ENCODE results near the gene BDKRB2.
"Not testable (repeated sequence)": the region's sequence is repeated elsewhere in the genome, so short reads cannot be mapped to it uniquely, and the experiment has no call there.

BDKRB2 gene

GRCh38 chr14:96231526-96232130 lies 27.0 kb downstream of the BDKRB2 start:
- no peak overlapping the region for H3K27ac ChIP-seq (ENCODE audit: low read length)
- no peak overlapping the region for H3K4me3 ChIP-seq (ENCODE audit: low read depth in 1 of 2, low read length in 2 of 2)
- peaks cover 0 to 7% of the 10 kb centered on the region in 2 donors for H3K4me1 ChIP-seq (ENCODE audit: control insufficient read depth in 1 of 2, insufficient read depth in 2 of 2, low read length in 2 of 2)
- no peaks in the 10 kb centered on the region for H3K27me3 ChIP-seq (ENCODE audit: low read depth, low read length)
- no peaks in the 10 kb centered on the region for H3K9me3 ChIP-seq (ENCODE audit: control insufficient read depth in 1 of 2, low read length in 2 of 2)
- no peaks in the 10 kb centered on the region for H3K36me3 ChIP-seq (ENCODE audit: control insufficient read depth in 1 of 2, insufficient read depth in 2 of 2, low read length in 2 of 2)

- Histone ChIP-seq H3K4me3 (ENCODE audit: low read depth in 1 of 2, low read length in 2 of 2) (no peak overlapping the region), H3K9me3 (ENCODE audit: control insufficient read depth in 1 of 2, low read length in 2 of 2) (no peaks in the 10 kb centered on the region), H3K27ac (ENCODE audit: low read length) (no peak overlapping the region), H3K27me3 (ENCODE audit: low read depth, low read length) (no peaks in the 10 kb centered on the region), H3K36me3 (ENCODE audit: control insufficient read depth in 1 of 2, insufficient read depth in 2 of 2, low read length in 2 of 2) (no peaks in the 10 kb centered on the region), H3K4me1 (ENCODE audit: control insufficient read depth in 1 of 2, insufficient read depth in 2 of 2, low read length in 2 of 2) (peaks cover 6 to 7% of the 10 kb centered on the region in 2 donors)
Observed at GRCh38 chr14:96232506-96232905, 27.9 kb downstream of the BDKRB2 start.

GRCh38 chr14:96233661-96234060 lies 29.0 kb downstream of the BDKRB2 start:
- Histone ChIP-seq H3K36me3 (ENCODE audit: control insufficient read depth in 1 of 2, insufficient read depth in 2 of 2, low read length in 2 of 2) (peaks cover 0 to 4% of the 10 kb centered on the region in 2 donors), H3K27me3 (ENCODE audit: low read depth, low read length) (no peaks in the 10 kb centered on the region), H3K4me1 (ENCODE audit: control insufficient read depth in 1 of 2, insufficient read depth in 2 of 2, low read length in 2 of 2) (peaks cover 7 to 10% of the 10 kb centered on the region in 2 donors), H3K4me3 (ENCODE audit: low read depth in 1 of 2, low read length in 2 of 2) (no peak overlapping the region), H3K27ac (ENCODE audit: low read length) (peak overlapping the region; percentile 36), H3K9me3 (ENCODE audit: control insufficient read depth in 1 of 2, low read length in 2 of 2) (no peaks in the 10 kb centered on the region)

GRCh38 chr14:96235426-96235825 lies 30.8 kb downstream of the BDKRB2 start:
- Histone ChIP-seq H3K4me3 (ENCODE audit: low read depth in 1 of 2, low read length in 2 of 2) (no peak overlapping the region), H3K27me3 (ENCODE audit: low read depth, low read length) (no peaks in the 10 kb centered on the region), H3K9me3 (ENCODE audit: control insufficient read depth in 1 of 2, low read length in 2 of 2) (no peaks in the 10 kb centered on the region), H3K27ac (ENCODE audit: low read length) (no peak overlapping the region), H3K36me3 (ENCODE audit: control insufficient read depth in 1 of 2, insufficient read depth in 2 of 2, low read length in 2 of 2) (peaks cover 10 to 13% of the 10 kb centered on the region in 2 donors), H3K4me1 (ENCODE audit: control insufficient read depth in 1 of 2, insufficient read depth in 2 of 2, low read length in 2 of 2) (peaks cover 10 to 11% of the 10 kb centered on the region in 2 donors)

GRCh38 chr14:96237641-96238040 lies 33.0 kb downstream of the BDKRB2 start:
- no peak overlapping the region for H3K4me3 ChIP-seq (ENCODE audit: low read depth in 1 of 2, low read length in 2 of 2)
- no peaks in the 10 kb centered on the region for H3K27me3 ChIP-seq (ENCODE audit: low read depth, low read length)
- H3K27ac ChIP-seq (ENCODE audit: low read length), result no peak overlapping the region
- H3K9me3 ChIP-seq (ENCODE audit: control insufficient read depth in 1 of 2, low read length in 2 of 2), result no peaks in the 10 kb centered on the region
- H3K4me1 ChIP-seq (ENCODE audit: control insufficient read depth in 1 of 2, insufficient read depth in 2 of 2, low read length in 2 of 2), result peaks cover 10 to 11% of the 10 kb centered on the region in 2 donors
- peaks cover 20 to 21% of the 10 kb centered on the region in 2 donors for H3K36me3 ChIP-seq (ENCODE audit: control insufficient read depth in 1 of 2, insufficient read depth in 2 of 2, low read length in 2 of 2)

- no peaks in the 10 kb centered on the region for H3K9me3 ChIP-seq (ENCODE audit: control insufficient read depth in 1 of 2, low read length in 2 of 2)
- no peak overlapping the region for H3K4me3 ChIP-seq (ENCODE audit: low read depth in 1 of 2, low read length in 2 of 2)
- peaks cover 20 to 21% of the 10 kb centered on the region in 2 donors for H3K36me3 ChIP-seq (ENCODE audit: control insufficient read depth in 1 of 2, insufficient read depth in 2 of 2, low read length in 2 of 2)
- H3K27ac ChIP-seq (ENCODE audit: low read length), result peak overlapping the region; percentile 14
- H3K4me1 ChIP-seq (ENCODE audit: control insufficient read depth in 1 of 2, insufficient read depth in 2 of 2, low read length in 2 of 2), result peaks cover 5 to 10% of the 10 kb centered on the region in 2 donors
- no peaks in the 10 kb centered on the region for H3K27me3 ChIP-seq (ENCODE audit: low read depth, low read length)
Observed at GRCh38 chr14:96238676-96239265, 34.1 kb downstream of the BDKRB2 start.

- Histone ChIP-seq H3K4me3 (ENCODE audit: low read depth in 1 of 2, low read length in 2 of 2) (no peak overlapping the region), H3K9me3 (ENCODE audit: control insufficient read depth in 1 of 2, low read length in 2 of 2) (no peaks in the 10 kb centered on the region), H3K27ac (ENCODE audit: low read length) (peak overlapping the region; percentile 14), H3K27me3 (ENCODE audit: low read depth, low read length) (no peaks in the 10 kb centered on the region), H3K4me1 (ENCODE audit: control insufficient read depth in 1 of 2, insufficient read depth in 2 of 2, low read length in 2 of 2) (peaks cover 4 to 10% of the 10 kb centered on the region in 2 donors), H3K36me3 (ENCODE audit: control insufficient read depth in 1 of 2, insufficient read depth in 2 of 2, low read length in 2 of 2) (peaks cover 20 to 21% of the 10 kb centered on the region in 2 donors)
Observed at GRCh38 chr14:96239711-96240141, 35.1 kb downstream of the BDKRB2 start.

- Histone ChIP-seq H3K27me3 (ENCODE audit: low read depth, low read length) (no peaks in the 10 kb centered on the region), H3K4me1 (ENCODE audit: control insufficient read depth in 1 of 2, insufficient read depth in 2 of 2, low read length in 2 of 2) (peaks cover 4 to 10% of the 10 kb centered on the region in 2 donors), H3K27ac (ENCODE audit: low read length) (no peak overlapping the region), H3K36me3 (ENCODE audit: control insufficient read depth in 1 of 2, insufficient read depth in 2 of 2, low read length in 2 of 2) (peaks cover 20 to 21% of the 10 kb centered on the region in 2 donors), H3K9me3 (ENCODE audit: control insufficient read depth in 1 of 2, low read length in 2 of 2) (no peaks in the 10 kb centered on the region), H3K4me3 (ENCODE audit: low read depth in 1 of 2, low read length in 2 of 2) (no peak overlapping the region)
Observed at GRCh38 chr14:96240641-96241040, 36.0 kb downstream of the BDKRB2 start.

- Histone ChIP-seq H3K27ac (ENCODE audit: low read length) (no peak overlapping the region), H3K36me3 (ENCODE audit: control insufficient read depth in 1 of 2, insufficient read depth in 2 of 2, low read length in 2 of 2) (peaks cover 20 to 21% of the 10 kb centered on the region in 2 donors), H3K27me3 (ENCODE audit: low read depth, low read length) (no peaks in the 10 kb centered on the region), H3K9me3 (ENCODE audit: control insufficient read depth in 1 of 2, low read length in 2 of 2) (no peaks in the 10 kb centered on the region), H3K4me1 (ENCODE audit: control insufficient read depth in 1 of 2, insufficient read depth in 2 of 2, low read length in 2 of 2) (peaks cover 4 to 8% of the 10 kb centered on the region in 2 donors), H3K4me3 (ENCODE audit: low read depth in 1 of 2, low read length in 2 of 2) (no peak overlapping the region)
Observed at GRCh38 chr14:96242126-96242525, 37.5 kb downstream of the BDKRB2 start.

GRCh38 chr14:96243785-96244184 lies 39.1 kb downstream of the BDKRB2 start:
- H3K27ac ChIP-seq (ENCODE audit: low read length), result no peak overlapping the region
- no peak overlapping the region for H3K4me3 ChIP-seq (ENCODE audit: low read depth in 1 of 2, low read length in 2 of 2)
- peaks cover 17 to 20% of the 10 kb centered on the region in 2 donors for H3K36me3 ChIP-seq (ENCODE audit: control insufficient read depth in 1 of 2, insufficient read depth in 2 of 2, low read length in 2 of 2)
- H3K27me3 ChIP-seq (ENCODE audit: low read depth, low read length), result no peaks in the 10 kb centered on the region
- peaks cover 0 to 4% of the 10 kb centered on the region in 2 donors for H3K4me1 ChIP-seq (ENCODE audit: control insufficient read depth in 1 of 2, insufficient read depth in 2 of 2, low read length in 2 of 2)
- no peaks in the 10 kb centered on the region for H3K9me3 ChIP-seq (ENCODE audit: control insufficient read depth in 1 of 2, low read length in 2 of 2)

GRCh38 chr14:96245074-96245473 lies 40.4 kb downstream of the BDKRB2 start:
- H3K27ac ChIP-seq (ENCODE audit: low read length); H3K4me3 ChIP-seq (ENCODE audit: low read depth in 1 of 2, low read length in 2 of 2); H3K4me1 ChIP-seq (ENCODE audit: control insufficient read depth in 1 of 2, insufficient read depth in 2 of 2, low read length in 2 of 2); H3K9me3 ChIP-seq (ENCODE audit: control insufficient read depth in 1 of 2, low read length in 2 of 2); H3K27me3 ChIP-seq (ENCODE audit: low read depth, low read length): not testable (repeated sequence)
- peaks cover 10 to 11% of the 10 kb centered on the region in 2 donors for H3K36me3 ChIP-seq (ENCODE audit: control insufficient read depth in 1 of 2, insufficient read depth in 2 of 2, low read length in 2 of 2)

All from muscle layer of duodenum (tissue), 2 donors.